Measurements from ENCODE around the gene DLGAP1. TPM values are rescaled to one million over a fixed set of nuclear protein-coding genes. Genes with fewer than 3 reads are reported as not detected.

The DLGAP1 gene
- total RNA-seq, 1 donor from 2014 or later, result 11.5 TPM

- no peak overlapping the region for H3K4me3 Mint-ChIP-seq
- H3K27me3 Mint-ChIP-seq (ENCODE audit: low read depth), result peaks cover 41% of the 10 kb centered on the region
- H3K4me1 Mint-ChIP-seq, result peaks cover 13% of the 10 kb centered on the region
- no peak overlapping the region for H3K27ac Mint-ChIP-seq (ENCODE audit: unreplicated experiment)
- DNase-seq (ENCODE audit: low read depth, low spot score), result no peak
- H3K36me3 Mint-ChIP-seq (ENCODE audit: low read depth), result no peaks in the 10 kb centered on the region
- no peaks in the 10 kb centered on the region for H3K9me3 Mint-ChIP-seq
- TF ChIP-seq CTCF (conservative IDR thresholded peaks at IDR 0.05), result no peak
These were observed 623.0 kb downstream of the DLGAP1 start for GRCh38 chr18:3832025-3832638.

- Mint-ChIP-seq H3K27me3 (ENCODE audit: low read depth) (peaks cover 29% of the 10 kb centered on the region), H3K9me3 (peaks cover 5% of the 10 kb centered on the region)
These were observed 624.5 kb downstream of the DLGAP1 start for GRCh38 chr18:3830604-3831003.

GRCh38 chr18:3827236-3827845, 627.8 kb downstream of the DLGAP1 start:
- DNase-seq (ENCODE audit: low read depth, low spot score), result no peak
- Mint-ChIP-seq H3K27ac (ENCODE audit: unreplicated experiment) (no peak overlapping the region), H3K4me3 (no peak overlapping the region), H3K4me1 (peaks cover 21% of the 10 kb centered on the region), H3K9me3 (peaks cover 5% of the 10 kb centered on the region), H3K27me3 (ENCODE audit: low read depth) (peaks cover 11% of the 10 kb centered on the region), H3K36me3 (ENCODE audit: low read depth) (peaks cover 3% of the 10 kb centered on the region)
- no peak for TF ChIP-seq CTCF (conservative IDR thresholded peaks at IDR 0.05)

More at GRCh38 chr18:3830604-3831003, 624.5 kb downstream of the DLGAP1 start:
- no peak overlapping the region for H3K4me3 Mint-ChIP-seq
- no peak for TF ChIP-seq CTCF (conservative IDR thresholded peaks at IDR 0.05)
- no peak overlapping the region for H3K27ac Mint-ChIP-seq (ENCODE audit: unreplicated experiment)
- H3K36me3 Mint-ChIP-seq (ENCODE audit: low read depth), result peaks cover 3% of the 10 kb centered on the region
- H3K4me1 Mint-ChIP-seq, result peaks cover 21% of the 10 kb centered on the region
- DNase-seq (ENCODE audit: low read depth, low spot score), result no peak

GRCh38 chr18:3826021-3826420, 629.1 kb downstream of the DLGAP1 start:
- Mint-ChIP-seq H3K27me3 (ENCODE audit: low read depth) (peaks cover 6% of the 10 kb centered on the region), H3K4me3 (no peak overlapping the region), H3K4me1 (peaks cover 21% of the 10 kb centered on the region), H3K36me3 (ENCODE audit: low read depth) (peaks cover 3% of the 10 kb centered on the region), H3K27ac (ENCODE audit: unreplicated experiment) (no peak overlapping the region), H3K9me3 (peaks cover 5% of the 10 kb centered on the region)
- no peak for DNase-seq (ENCODE audit: low read depth, low spot score)
- TF ChIP-seq CTCF (conservative IDR thresholded peaks at IDR 0.05), result no peak

GRCh38 chr18:3824101-3824500, 631.0 kb downstream of the DLGAP1 start:
- H3K27ac Mint-ChIP-seq (ENCODE audit: unreplicated experiment), result no peak overlapping the region
- peaks cover 3% of the 10 kb centered on the region for H3K36me3 Mint-ChIP-seq (ENCODE audit: low read depth)
- no peak for TF ChIP-seq CTCF (conservative IDR thresholded peaks at IDR 0.05)
- no peaks in the 10 kb centered on the region for H3K27me3 Mint-ChIP-seq (ENCODE audit: low read depth)
- no peak for DNase-seq (ENCODE audit: low read depth, low spot score)
- H3K9me3 Mint-ChIP-seq, result peaks cover 5% of the 10 kb centered on the region
- H3K4me1 Mint-ChIP-seq, result peaks cover 21% of the 10 kb centered on the region
- no peak overlapping the region for H3K4me3 Mint-ChIP-seq
